ENCODE measurements around the gene ESF1.
"Not testable (repeated sequence)": the region's sequence is repeated elsewhere in the genome, so short reads cannot be mapped to it uniquely, and the experiment has no call there.

ESF1 gene

DNA sequence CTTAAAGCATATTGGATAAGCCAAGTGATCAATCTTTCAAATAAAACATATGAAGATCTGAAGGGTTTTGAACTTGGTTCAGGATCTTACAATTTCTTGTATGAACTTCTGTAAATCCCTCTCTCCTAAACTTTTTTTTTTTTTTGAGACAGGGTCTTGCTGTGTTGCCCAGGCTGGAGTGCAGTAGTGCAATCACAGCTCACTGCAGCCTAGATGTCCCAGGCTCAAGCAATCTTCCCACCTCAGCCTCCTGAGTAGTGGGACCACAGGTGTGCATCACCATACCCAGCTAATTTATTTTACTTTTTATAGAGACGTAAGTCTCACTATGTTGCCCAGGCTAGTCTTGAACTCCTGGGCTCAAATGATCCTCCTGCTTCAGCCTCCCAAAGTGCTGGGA lies 46.5 kb downstream of the ESF1 start:
- DNase-seq: not testable (repeated sequence)

DNA sequence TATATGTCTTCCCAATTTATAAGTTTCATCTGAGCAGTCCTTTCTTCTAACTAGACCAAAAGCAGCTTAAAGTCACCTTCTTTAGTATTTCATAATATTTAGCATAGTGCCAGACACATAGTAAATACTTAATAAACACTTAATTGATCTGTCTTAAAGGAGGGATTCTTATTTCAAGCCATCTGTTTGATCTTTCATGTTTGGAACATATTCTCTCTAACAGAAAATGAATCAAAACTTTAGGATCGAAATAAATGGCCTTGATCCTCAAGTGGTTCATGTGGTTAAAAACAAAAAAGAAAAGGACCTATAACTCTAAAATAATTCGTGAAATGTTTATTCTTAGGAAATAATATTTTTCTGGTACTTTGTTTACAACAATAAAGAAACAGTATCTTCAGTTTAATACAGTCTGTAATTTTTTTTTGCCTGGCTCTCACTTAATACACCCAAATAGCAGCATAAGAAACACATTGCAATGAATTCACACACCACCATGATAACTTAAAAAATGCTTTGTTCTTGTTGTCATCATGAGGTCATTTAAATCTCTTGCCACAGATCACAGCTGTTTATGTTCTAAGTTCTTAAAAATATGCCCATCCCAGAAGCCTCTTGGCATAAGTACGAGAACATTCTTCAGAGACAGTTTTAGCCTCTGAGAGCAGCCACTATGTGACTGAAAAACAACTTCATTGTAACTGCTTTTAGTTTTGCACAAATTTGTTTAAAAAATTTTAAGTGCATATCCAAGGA lies 48.1 kb downstream of the ESF1 start:
- DNase-seq: no peak

DNA sequence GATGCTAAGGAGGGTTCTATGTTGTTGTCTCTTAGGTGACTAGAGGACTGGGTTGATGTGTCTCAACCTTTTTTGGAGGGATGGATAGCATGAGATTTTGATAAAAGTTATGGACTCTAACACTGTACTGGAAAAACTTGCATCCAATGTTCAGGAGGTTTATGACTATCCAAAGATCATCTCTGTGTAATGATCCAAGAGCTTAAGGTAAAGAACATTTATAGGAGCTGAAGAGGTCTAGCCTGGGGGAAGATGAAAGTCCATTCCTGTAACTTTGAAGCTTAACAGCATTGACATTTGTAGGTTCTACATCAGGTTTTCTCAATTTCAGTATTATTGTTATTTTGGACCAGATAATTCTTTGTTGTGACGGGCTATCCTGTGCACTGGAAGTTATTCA lies 48.9 kb downstream of the ESF1 start:
- DNase-seq: no peak

DNA sequence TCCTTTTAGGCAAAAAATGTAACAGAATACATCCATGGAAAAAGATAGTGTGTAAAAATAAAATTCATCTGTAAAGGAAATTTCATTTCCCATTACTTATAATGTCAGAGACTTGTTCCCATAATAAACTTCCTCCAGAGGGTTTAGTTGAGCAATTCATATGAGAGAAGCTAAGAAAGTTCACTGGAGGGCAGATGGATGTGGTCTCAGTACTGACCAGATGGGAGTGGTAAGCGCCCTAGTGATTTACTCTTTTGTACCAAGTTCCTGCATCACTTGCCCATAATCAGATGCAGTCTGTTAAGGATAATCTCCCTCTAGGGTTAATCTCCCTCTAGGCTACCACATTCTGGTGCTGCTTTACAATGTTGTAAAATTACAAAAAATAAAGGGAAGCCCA lies 61.7 kb downstream of the ESF1 start:
- DNase-seq: no peak

DNA sequence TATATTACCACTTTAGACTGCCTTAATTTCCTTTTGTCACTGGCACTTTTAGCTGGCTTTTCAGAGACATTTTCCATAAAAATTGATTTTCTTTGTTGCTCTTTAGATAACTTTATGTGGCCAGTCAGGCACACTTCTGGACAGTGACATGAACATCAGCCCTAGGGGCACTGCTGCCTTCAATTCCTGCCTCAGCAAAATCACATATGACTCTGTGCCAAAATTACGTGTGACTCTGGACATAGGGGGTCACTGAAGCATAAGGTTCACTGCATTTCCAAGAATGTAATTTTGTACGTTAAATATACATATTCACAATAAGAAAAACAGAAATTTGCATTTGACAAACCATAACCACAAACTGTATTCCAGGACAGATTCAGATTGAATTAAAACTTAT lies 66.5 kb downstream of the ESF1 start:
- no peak for DNase-seq

DNA sequence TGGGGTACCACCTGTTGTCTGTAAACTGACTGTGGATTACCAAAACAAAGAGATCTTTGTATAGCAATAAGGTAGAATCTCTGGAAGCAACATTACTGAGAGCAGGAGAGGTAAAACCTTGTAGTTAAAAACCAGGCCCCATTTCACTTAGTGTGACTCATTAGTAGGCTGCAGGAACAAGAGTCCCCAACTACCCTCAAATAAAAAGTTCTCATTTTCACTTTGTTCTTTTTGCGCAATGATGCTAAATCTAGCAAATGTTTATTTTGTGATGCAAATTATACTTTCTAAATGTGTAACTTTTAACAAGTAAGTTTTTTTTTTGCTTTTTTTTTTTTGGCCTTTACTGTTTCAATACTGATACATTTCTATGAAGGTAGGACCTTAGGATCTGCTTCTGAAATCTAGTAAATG lies 67.1 kb downstream of the ESF1 start:
- no peak for DNase-seq

DNA sequence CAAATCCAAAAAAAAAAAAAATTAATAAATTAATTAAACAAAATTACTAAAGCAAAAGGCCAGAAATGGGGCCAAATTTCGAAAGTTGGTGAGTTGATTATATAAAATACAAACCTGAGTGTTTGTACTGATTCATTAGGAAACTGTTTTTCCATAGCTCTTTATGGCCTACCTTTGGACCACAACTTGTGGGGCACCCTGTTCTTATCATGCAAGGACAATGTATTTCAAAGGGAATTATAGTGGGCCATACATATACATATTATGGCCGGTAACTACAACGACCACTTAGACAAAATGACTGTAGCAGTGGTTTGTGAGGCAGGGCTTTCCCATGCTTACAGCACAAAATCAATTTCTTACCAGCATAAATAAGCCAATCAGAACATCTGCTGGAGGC lies 69.5 kb downstream of the ESF1 start:
- no peak for DNase-seq

DNA sequence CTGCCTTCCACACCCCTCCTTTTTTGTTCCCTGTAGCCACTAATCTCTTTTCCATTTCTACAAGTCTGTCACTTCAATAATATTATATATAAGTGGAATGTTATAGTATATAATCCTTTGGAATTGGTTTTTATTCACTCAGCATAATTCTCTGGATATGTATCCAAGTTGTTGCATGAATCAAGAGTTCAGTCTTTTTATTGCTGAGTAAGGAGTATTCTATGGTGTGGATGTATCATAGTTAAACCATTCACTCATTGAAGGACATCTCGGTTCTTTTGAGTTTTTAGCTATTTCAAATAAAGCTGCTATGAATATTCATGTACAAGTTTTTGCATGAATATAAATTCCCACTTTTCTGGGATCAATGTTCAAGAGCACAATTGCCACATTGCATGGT lies 76.5 kb downstream of the ESF1 start:
- no peak for DNase-seq

DNA sequence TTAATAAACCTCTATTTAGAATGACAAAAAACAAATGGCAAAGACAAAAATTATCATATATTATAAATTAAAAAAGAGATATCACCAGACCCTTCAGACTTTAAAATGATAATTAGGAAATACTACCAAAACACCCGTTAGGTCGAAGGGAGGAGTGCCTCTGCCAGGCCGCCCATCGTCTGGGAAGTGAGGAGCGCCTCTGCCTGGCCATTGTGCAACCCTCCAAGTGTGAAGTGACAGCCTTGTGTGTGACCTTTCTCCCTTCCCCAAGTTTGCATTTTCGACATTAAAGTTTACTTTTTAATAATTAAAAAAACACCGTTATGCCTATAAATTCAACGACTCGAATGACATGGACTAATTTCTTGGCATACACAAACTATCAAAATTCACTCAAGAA lies 81.5 kb downstream of the ESF1 start:
- no peak for DNase-seq

DNA sequence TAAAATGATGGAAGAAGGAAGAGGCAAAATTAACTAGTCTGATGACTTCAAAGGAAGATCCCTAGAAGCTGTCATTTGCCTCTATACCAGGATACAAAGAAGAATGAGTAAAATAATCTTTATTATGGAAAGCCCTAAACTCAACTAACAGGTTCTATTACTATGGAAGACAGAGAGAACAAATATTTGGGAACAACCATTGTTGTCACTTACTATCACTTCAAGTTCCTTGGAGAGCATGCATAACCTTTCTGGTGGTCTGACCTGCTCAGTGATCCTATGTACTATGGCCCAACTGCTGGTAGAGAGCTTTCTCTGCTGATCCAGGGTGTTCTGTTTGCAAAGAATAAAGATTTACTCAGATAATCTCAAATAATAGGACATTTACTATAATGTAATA lies 83.2 kb downstream of the ESF1 start:
- no peak for DNase-seq

DNA sequence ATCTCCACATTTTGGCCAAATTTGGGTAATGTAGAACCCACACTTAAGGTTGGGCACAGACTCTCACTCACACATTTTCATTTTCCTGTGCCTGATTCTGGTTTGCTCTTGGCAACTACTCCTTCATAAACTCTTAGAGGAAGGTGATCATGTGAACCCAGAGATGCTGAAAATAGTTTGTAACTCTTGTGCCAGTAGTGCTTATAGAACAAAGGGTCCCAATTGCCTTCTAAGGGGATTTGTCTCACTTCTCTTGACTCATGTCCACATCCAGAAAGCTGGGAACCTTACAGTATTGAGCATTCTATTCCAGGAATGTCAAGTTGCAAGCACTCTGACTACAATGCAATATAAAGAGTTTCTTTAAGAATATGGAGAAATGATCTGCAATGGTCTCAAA lies 84.0 kb downstream of the ESF1 start:
- DNase-seq: no peak

DNA sequence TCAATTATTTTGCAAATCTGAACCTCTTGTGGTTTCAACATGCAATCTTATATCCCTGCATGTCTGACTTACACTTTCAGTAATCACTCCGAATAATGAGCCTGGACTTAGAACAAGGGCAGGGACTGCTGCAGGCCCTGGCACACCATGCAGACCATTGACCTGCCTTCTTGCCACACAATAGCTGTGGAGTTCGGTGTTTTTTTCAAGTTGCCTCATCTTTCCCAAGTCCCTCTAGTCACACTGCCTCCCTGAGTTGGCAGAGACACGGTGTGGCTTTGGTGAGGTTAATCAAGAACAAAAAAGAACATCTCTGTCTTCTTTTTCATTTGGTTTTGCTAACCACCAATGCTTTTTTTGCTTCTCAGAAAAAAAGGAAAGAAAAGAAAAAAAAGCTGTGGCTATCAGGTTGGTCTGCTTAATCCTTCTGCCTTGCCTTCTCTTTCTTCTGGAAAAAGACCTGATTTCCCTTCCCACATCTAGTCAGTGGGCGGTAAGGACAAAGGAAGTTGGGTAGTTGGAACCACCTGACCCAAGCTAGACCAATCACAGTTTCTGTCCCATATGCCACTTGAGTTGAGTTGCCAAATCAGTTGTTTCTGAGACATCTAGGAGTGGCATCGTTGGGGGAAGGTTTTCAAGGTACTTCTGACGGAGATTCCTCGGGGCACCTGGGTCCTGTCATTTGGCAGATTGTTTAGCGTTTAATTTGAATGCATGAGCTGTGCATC lies 90.1 kb downstream of the ESF1 start:
- DNase-seq: no peak

DNA sequence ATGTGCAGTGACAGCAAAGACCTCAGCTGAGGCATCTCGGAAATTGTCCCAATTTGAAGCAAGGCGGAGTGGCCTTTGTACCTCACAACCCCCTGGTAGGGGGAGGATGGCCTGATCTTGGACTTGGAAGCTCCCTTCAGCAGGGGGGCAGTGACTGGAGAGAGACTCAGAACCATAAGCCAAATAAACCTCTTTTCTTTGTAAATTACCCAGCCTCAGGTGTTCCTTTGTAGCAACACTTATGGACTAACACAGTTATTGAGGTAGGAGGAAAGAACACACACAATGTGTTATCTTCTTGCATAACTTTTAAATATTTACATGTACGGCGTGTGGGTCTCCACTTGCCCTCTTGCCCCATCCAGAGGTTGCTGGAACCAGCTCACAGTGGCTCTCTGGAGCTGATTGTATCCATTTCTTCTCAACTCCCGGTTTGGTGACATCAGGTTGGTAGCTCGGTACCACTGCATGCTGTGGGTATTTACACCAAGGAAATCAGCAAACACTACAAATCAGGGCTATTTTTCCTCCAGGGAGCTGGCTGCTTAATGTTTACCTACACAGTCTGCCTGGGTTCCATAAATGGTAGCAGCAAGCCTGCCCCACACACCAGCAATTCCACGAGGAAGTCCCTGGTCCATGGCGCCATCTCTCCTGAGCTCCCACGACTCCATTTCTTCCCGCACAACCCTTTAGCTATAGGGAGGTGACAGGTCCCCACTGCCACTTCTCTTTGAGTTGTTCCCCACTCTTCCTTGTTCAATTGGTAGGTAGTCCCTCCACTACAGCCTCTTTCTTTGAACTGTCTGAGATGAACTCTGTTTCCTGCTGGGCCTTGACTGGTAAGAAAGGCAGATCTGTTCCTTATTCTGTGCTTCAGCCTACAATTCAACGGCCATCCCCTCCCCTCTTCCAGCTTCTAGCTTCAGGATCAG lies 91.7 kb downstream of the ESF1 start:
- no peak for DNase-seq

DNA sequence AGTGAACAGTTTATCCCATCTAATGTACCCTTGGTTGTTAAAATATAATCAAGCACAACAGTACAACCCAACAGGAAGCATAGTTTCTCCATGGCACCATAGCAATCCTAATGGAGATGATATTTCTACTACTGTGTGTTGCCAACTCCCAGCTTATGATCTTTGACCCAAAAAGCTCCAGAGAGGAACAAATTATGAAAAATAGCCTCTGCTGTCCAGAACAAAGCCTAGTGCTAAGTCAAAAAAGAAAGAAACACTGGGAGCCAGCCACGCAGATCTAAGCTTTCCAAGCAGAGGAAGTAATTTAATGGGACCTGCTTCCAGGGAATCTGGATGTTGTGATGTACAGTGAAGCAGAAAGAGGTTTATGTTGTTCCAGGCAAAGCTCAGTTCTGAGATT lies 93.8 kb downstream of the ESF1 start:
- no peak for DNase-seq

DNA sequence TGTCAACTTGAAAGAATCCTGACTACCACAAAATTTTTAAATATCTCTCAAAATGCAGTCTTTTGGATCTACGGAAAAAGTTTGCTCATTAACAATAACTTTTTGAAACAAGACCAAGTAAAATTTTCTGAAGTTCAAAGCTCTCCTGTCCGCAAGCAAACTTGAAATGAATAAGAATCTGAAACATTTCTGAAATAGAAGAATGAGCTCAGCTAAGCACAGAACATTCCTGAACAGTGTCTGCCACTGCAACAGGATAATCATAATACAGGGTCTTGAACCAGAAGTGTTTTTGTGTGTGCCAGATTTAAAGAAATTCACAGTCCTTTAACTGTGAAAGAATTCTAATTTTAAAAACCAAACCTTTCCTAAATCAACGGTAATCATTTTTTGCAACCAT lies 96.9 kb downstream of the ESF1 start:
- no peak for DNase-seq

DNA sequence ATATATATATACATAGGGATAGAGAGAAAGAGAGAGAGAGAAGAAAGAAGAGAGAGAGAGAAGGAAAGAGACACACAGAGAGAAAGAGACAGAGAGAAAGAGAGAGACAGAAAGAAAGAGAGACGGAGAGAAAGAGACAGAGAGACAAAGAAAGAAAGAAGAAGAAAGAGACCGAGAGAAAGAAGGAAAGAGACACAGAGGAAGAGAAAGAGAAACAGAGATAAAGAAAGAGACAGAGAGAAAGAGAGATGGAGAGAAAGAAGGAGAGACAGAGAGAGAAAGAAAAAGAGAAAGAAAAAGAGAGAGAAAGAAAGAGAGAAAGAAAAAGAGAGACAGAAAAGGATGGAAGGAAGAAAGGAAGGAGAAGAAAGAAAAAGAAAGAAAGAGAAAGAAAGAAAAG lies 99.1 kb downstream of the ESF1 start:
- no peak for DNase-seq

DNA sequence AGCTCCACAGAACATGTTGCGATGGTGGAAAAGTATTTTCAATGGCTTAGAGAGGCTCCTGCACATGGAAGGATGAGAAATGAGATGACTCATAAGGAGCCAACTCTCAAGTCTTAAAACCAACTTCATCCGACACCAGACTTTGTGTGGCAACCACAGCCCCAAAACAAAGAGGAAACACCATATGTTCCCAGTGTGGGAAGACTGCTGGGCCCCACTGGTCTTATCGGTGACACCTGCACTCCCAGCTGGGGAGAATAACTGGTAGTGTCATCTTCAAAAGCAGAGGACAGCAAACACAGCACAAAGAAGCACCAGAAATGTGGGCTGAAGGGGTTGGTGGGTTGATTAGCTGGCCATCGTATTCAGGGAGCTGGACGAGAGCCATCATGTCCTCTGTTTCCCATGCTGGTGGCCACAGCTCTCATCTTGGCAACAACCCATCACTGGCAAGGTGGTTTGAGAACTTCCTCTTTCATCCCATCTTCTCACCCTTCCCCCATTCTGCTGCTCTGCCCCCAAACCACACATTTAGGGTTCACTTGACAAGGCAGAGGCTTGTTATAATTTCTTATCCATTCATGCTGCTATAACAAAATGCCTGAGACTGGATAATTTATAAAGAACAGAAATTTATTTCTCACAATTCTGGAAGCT lies 100.0 kb downstream of the ESF1 start:
- no peak for DNase-seq

DNA sequence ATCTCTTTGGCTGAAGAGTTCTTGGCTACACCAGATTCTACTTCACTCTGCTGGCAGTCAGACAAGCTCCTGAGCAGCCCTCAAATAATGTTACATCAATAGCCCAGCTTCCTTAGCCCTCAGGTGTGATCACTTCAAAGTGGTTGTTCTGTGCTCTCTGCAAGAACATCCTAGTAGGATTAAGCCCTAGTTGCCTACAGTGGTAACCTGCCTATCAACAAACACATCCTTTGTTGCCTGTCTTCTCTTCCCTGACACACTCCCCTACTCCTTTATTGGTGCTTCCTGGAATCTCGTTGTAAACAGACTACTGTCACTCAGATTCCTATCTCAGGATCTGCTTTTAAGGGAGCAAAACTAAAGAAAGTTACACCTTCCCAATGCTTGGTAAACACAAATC lies 100.9 kb downstream of the ESF1 start:
- no peak for DNase-seq

DNA sequence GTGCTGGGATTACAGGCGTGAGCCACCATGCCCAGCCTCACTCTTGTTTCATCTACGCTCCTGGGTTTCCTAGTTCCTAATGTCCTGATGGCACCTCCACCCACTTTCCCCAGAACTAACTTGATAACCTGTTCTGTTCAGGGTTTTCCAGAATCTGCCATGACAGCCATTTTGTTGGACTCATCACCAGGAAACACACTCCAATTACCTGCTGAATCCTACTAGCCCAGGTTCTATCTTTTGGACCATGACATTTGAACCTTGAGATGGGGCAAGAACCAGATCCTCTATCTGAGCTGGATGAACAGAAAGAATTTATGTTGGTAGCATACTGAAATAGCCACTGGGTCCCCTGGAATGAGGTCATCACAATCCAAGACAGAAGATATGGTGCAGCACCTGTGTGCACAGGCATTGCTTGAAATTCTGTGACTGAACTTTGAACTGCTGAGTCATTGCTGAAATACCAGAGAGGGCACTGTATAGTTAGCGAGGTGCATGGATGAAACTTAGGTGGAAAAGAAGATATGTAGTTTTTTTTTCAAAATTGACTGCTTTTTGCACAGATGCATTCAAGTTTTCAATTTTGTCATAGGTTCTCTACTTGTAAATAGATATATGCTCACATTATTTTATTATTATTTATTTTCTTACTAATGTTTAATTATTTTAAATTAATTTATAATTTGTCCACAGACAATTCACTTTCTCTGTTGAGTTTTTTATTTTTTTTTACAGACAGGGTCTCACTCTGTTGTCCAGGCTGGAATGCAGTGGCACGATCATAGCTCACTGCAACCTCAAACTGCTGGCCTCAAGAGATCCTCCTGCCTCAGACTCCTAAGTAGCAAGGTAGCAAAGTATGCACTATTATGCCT lies 103.2 kb downstream of the ESF1 start:
- no peak for DNase-seq

DNA sequence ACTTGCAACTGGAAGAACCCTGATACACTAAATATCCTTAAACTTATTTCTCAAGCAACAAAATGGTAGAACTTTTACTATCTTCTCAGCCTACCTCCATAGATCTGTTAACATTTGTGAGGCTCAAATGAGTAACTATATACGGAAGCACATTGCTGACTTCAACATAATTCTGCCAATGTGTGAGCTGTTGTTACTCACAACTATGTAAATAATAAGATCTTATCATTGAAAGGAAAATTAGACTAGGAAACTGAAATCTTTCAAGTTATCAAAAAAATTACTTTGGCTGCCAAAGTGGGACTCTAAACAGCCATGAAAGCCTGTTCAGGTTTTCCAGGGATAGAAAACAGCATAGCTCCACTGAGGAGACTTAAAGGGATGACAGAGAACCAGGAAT lies 105.8 kb downstream of the ESF1 start:
- DNase-seq: no peak

DNA sequence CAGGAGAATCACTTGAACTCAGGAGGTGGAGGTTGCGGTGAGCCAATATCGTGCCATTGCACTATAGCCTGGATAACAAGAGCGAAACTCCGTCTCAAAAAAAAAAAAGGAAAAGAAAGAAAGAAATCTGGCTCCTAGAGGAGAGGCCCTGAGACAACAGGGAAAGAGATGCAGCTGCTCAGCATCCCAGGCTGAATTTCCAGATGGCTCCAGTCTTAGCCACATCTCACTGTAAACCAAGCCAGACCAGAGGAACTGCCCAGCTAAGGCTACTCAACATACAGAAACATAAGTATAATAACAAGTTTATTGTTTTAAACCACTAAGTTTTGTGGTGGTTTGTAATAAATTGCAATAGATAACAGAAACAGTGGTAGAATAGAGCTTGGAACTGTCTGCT lies 107.5 kb downstream of the ESF1 start:
- no peak for DNase-seq

DNA sequence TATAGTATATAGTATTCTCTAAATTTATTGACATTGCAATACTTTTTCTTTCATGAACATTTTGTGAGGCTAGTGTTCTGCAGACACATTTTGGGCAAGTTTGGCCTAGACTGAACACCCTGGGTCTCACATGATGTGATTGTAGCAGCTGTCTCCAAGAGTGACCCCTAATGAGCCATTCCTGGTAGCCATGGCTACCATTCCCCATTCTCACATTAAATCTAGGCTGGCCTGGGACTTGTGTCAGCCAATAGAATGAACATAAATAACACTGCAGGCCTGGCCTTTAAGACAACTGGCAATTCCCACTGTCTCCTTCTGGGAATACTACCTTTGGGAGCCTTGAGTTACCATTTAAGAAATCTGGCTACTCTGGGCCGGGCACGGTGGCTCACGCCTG lies 108.0 kb downstream of the ESF1 start:
- no peak for DNase-seq

Data from NCI-H1105 treated with DMSO at 0.1 percent for 48 hours (cell line).